Glutamatergic neuron (in vitro differentiated cells): Measurements from ENCODE around the gene NTM. TPM values are rescaled to one million over a fixed set of nuclear protein-coding genes. Genes with fewer than 3 reads are reported as not detected.

Experiments used
- DNase-seq: peaks from one replicate; pipeline ENCODE4 v3.0.0; 2022
- H3K27ac Mint-ChIP-seq: one replicate; pipeline ENCODE4 v1.8.0; 2020; ENCODE audit warnings: mild to moderate bottlenecking, mixed read lengths, inconsistent platforms; ENCODE audit not compliant: unreplicated experiment
- H3K27me3 Mint-ChIP-seq: one replicate; pipeline ENCODE4 v1.8.0; 2020; ENCODE audit warnings: mild to moderate bottlenecking, moderate library complexity, mixed read lengths, inconsistent platforms; ENCODE audit not compliant: unreplicated experiment
- H3K36me3 Mint-ChIP-seq: one replicate; pipeline ENCODE4 v1.8.0; 2020; ENCODE audit warnings: mild to moderate bottlenecking, mixed read lengths, inconsistent platforms; ENCODE audit not compliant: unreplicated experiment
- H3K4me1 Mint-ChIP-seq: one replicate; pipeline ENCODE4 v1.8.0; 2020; ENCODE audit warnings: mild to moderate bottlenecking, low read depth, mixed read lengths, inconsistent platforms; ENCODE audit not compliant: unreplicated experiment
- H3K4me3 Mint-ChIP-seq: one replicate; pipeline ENCODE4 v1.8.0; 2020; ENCODE audit warnings: mild to moderate bottlenecking, mixed read lengths, inconsistent platforms; ENCODE audit not compliant: unreplicated experiment
- H3K9me3 Mint-ChIP-seq: one replicate; pipeline ENCODE4 v1.8.0; 2020; ENCODE audit warnings: mild to moderate bottlenecking, moderate library complexity, mixed read lengths, inconsistent platforms; ENCODE audit not compliant: unreplicated experiment
- total RNA-seq: library from RNA; stranded (reverse); fragmentation: NEBNext Ultra II Directional; extraction: Animal tissue kit (Norgen Biotek cat#: 25700); gene quantifications from one replicate; pipeline ENCODE4 v1.2.1, GENCODE V29; 2021; ENCODE audit not compliant: unreplicated experiment
- TF ChIP-seq, protein P1 (sequence below): fragments of 200-600 bp; sonication (generic); IDR thresholded peaks from one replicate; pipeline ENCODE4 v1.5.0; 2021; ENCODE audit not compliant: partially characterized antibody, unreplicated experiment

The NTM gene
- total RNA-seq, 1 donor from 2014 or later: 1.2 TPM

DNA sequence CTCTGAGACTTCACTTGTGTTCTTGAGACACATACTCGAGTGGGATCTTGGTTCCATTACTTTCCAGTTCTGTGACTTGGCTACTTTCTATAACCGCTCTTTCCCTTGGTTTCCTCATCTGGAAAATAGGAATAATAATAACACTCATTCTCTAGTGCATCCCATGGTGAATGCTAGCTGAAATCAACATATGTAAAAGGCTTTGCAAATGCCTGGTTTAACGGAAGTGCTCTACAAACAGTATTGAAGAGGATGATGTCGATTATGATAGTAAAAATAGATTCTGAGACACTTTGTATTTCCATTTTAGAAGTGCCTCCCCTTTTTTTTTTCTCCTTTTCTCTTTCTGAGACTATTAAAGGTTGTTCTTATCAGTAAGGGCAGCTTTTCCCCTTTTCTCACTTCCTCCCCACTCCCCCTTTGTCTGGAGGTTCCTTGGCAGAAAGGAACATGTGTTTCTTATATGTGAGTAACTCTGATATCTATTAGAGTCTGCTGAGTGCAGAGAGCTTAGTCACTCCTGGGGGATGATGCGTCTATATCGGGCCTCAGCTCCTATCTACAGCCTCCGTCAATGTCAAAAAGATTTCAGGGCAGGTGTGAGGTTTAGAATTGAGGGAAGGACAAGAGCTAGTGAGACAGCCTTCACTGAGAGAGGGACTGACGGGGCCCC is 489.3 kb downstream of the NTM start:
- TF ChIP-seq, protein P1, sequence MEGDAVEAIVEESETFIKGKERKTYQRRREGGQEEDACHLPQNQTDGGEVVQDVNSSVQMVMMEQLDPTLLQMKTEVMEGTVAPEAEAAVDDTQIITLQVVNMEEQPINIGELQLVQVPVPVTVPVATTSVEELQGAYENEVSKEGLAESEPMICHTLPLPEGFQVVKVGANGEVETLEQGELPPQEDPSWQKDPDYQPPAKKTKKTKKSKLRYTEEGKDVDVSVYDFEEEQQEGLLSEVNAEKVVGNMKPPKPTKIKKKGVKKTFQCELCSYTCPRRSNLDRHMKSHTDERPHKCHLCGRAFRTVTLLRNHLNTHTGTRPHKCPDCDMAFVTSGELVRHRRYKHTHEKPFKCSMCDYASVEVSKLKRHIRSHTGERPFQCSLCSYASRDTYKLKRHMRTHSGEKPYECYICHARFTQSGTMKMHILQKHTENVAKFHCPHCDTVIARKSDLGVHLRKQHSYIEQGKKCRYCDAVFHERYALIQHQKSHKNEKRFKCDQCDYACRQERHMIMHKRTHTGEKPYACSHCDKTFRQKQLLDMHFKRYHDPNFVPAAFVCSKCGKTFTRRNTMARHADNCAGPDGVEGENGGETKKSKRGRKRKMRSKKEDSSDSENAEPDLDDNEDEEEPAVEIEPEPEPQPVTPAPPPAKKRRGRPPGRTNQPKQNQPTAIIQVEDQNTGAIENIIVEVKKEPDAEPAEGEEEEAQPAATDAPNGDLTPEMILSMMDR: no peak
- Mint-ChIP-seq H3K27ac (no peak overlapping the region), H3K4me1 (peaks cover 15% of the 10 kb centered on the region), H3K27me3 (peaks cover 5% of the 10 kb centered on the region), H3K36me3 (no peaks in the 10 kb centered on the region), H3K4me3 (no peak overlapping the region), H3K9me3 (peaks cover 5% of the 10 kb centered on the region)
- DNase-seq: no peak

DNA sequence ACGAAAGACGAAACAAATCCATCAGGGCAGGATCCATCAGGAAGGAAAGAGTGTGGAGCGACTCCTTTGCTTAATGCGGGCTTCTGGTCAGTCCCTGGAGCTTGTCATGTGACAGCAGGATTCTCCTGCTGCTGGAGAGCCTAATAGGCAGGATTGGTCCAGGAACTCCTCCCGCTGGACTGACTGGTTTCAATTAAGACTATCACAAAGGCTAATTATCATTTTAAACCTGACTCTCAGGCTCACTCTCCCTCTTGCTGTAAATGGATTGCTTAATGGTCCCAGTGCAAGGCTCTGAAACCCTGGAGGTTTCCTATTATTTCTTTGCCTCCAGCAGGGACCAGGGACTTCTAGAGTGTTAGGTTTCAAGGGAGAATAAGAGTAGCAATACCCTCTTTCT is 493.8 kb downstream of the NTM start:
- Mint-ChIP-seq H3K36me3 (no peaks in the 10 kb centered on the region), H3K4me3 (peak overlapping the region; percentile 35), H3K4me1 (peaks cover 35% of the 10 kb centered on the region), H3K27ac (peak overlapping the region; percentile 41), H3K27me3 (peaks cover 9% of the 10 kb centered on the region), H3K9me3 (peaks cover 10% of the 10 kb centered on the region)
- TF ChIP-seq, protein P1: no peak
- DNase-seq: peak; percentile 65

- Mint-ChIP-seq H3K4me1 (peaks cover 35% of the 10 kb centered on the region), H3K27ac (no peak overlapping the region), H3K4me3 (no peak overlapping the region), H3K27me3 (peaks cover 9% of the 10 kb centered on the region), H3K36me3 (no peaks in the 10 kb centered on the region), H3K9me3 (peaks cover 10% of the 10 kb centered on the region)
- DNase-seq: no peak
- TF ChIP-seq, protein P1: no peak
Measured at GRCh38 chr11:131865860-131866259, 495.4 kb downstream of the NTM start.

GRCh38 chr11:131866535-131867400 is 496.4 kb downstream of the NTM start:
- Mint-ChIP-seq H3K36me3 (no peaks in the 10 kb centered on the region), H3K4me3 (peak overlapping the region; percentile 2), H3K4me1 (peaks cover 34% of the 10 kb centered on the region), H3K9me3 (peaks cover 10% of the 10 kb centered on the region), H3K27me3 (peaks cover 9% of the 10 kb centered on the region), H3K27ac (peak overlapping the region; percentile 15)
- TF ChIP-seq, protein P1: peak; percentile 38
- no peak for DNase-seq
